Stromal cell of bone marrow (primary cell): ENCODE data around the gene SERF2.
"Not testable (repeated sequence)": the region's sequence is repeated elsewhere in the genome, so short reads cannot be mapped to it uniquely, and the experiment has no call there.

Experiments used
- DNase-seq: peaks from one replicate; pipeline ENCODE4 v3.0.0-alpha.2; 2012; ENCODE audit warnings: low read depth

The SERF2 gene

DNA sequence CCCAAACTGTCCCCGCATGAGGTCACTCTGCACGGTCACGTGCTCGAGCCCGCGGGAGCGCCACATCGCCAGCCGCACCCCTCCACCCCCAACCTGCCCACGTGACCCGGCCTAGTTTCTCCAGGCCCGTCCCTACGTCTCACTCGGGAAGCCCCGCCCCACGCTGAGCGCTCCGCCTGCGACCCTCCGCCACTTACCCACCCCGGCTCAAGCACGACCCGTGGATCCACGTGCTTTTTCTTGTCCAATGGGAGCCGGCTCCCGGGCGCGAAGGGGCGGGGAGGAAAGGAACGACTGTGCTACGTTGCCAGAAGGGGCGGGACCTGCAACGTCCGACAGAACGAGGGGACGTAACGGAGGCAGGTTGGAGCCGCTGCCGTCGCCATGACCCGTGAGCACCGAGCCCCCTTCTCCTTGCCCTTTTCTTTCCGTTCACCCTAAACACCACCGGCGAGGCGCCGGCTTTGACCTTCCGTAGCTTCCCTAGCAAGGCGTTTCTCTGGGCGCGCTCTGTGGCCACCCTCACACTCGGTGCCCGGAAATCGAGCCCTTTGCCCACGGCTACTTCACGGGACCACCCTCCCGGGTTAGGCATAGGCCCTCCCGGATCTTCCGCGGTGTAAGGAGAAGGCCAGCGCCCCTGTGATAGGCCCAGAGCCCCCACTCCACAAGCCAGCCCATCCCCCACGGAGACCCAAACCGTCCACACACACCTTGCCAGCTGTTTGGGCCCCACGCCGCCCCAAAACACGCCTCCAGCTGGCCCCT lies at the start of gene SERF2:
SERF2 (plus strand) TSS at position 328 of the 768 bp plus-strand sequence; CDS start at position 385, 57 bp downstream.
- DNase-seq = peak; percentile 99

DNA sequence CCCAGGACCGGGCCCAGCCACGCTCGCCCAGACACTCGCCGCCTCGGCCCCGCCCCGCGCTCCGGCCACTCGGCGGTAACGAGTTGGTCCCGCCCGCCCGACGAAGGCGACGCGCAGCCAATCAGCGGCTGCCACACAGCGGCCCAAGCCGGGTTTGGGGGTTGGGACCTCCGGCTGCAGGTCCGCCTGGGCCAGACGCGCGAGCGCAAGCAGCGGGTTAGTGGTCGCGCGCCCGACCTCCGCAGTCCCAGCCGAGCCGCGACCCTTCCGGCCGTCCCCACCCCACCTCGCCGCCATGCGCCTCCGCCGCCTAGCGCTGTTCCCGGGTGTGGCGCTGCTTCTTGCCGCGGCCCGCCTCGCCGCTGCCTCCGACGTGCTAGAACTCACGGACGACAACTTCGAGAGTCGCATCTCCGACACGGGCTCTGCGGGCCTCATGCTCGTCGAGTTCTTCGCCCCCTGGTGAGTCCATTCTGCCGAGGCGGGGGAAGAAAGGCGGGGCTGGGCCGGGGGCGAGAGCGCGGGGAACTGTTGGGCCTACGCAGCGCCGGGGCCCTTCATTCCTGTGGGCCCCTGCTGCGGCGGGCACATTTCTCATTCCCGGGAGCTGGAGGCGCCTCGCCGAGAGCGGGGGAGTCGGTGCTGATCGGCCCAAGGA lies 45.7 kb upstream of the SERF2 start, which contains the start of gene PDIA3:
PDIA3 (plus strand) TSS at position 194 of the 658 bp plus-strand sequence; CDS start at position 296, 102 bp downstream.
- peak; percentile 79 for DNase-seq

DNA sequence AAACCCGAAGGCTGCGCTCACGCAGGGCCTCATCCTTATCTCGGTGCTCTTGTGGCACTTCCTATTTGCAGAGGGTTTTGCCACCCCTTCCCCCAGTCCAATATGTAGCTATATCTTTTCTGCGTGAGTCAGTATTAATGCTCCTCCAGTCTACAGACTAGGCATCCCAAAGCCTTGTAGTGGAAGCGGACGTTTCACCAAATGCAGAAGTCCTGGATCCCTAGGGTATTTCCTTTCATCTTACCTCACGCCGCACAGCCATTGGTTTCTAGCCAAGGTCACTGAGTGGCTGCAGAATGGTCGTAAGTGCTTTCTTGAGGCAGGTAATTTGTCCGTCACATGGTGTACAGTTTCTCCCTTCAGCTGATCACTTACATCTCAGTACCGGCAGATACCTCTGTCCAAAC lies 45.2 kb upstream of the SERF2 start:
- not testable (repeated sequence) for DNase-seq

DNA sequence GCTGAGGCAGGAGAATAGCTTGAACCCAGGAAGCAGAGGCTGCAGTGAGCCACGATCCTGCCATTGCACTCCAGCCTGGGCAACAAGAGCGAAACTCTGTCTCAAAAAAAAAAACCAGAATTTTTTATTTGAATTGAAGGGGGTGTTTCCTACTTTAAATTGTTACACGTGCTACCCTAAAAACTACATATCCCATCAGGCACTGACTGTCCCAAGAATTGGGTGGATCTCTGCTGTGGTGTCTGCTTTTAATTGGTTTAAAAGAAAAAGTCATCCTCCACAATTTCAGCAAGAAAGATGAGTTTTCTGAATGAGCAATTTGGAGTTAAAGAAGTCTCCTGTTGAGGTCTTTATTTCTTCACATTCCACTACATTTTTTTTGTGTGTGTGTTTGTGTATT lies 43.7 kb upstream of the SERF2 start:
- DNase-seq = no peak

DNA sequence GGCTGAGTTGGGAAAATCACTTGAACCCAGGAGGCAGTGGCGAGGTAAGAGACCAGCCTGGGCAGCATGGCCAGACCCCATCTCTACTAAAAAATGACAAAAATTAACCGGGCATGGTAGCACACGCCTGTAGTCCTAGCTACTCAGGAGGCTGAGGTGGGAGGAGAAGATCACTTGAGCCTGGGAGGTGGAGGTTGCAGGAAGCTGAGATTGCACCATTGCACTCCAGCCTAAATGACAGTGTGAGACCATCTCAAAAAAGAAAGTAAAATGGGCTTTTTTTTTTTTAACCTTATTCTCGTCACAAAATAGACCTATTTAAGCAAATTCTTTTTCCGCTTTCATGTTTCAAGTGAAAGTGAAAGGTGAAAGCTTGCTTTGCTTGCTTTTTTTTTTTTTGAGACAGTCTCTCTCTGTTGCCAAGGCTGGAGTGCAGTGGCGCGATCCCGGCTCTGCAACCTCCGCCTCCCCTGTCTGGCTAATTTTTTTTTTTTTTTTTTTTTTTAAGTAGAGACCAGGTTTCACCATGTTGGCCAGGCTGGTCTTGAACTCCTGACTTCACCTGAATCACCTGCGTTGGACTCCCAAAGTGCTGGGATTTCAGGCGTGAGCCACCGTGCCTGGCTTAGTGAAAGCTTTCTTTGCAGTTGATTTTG lies 42.3 kb upstream of the SERF2 start:
- DNase-seq = no peak

DNA sequence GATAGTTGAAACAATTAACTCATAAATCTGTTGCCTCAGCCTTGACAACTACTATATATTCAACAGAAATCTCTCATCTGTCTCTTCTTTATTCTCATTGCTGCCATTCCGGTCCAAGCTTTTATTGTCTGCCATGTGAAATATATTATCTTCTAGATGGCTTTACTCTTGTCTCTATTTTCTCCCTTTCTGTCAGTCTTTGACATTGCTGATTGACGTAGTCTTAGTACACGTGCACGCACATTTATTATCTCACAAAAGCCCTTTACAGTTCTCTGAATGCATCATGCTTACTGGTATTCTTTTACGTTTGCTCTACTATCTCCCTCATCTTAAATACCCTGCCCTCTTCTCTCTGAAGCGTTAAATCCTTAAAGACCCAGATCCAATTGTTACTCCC lies 40.2 kb upstream of the SERF2 start:
- DNase-seq = no peak

DNA sequence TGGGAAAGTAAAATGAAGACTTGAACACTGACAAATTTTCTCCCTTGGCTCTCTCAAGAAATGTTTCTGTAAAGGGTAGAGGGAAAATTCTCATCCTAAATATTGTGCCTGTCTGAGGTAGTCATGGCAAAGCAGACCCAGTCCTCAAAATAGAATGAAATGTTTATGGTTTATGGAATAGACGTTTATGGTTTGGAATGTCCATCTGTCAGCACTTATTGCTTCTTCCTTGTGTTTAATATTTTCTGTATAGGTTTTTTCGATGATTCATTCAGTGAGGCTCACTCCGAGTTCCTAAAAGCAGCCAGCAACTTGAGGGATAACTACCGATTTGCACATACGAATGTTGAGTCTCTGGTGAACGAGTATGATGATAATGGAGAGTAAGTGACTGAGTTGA lies 29.3 kb upstream of the SERF2 start:
- DNase-seq = no peak

DNA sequence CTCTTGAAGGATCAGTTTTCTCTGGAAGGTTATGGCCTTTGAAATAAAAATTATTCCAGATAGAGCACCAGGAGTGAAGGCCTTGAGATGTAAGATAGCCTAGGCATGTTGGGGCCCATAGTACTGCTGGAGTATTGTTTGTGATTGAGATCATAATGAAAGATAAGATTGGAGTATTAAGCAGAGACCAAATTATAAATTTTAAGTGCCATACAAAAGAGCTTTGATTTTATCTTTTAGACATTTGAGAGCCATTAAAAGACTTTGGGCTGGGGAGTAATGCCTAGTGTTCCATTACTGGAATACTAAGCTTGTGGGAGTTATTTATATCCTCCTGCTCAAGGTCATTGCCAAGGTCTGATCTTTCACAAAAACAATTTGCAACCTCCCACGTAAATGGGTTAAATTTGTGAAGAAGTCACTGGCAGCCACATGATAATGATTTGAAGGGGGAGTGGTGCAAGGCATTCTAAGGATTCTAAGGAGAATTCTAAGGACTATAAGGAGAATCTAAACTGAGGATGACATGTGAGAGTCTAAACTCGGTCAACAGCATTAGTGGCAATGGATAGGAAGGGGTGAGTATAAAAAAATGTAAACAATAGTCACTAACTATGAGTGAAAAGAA lies 28.2 kb upstream of the SERF2 start:
- no peak for DNase-seq

DNA sequence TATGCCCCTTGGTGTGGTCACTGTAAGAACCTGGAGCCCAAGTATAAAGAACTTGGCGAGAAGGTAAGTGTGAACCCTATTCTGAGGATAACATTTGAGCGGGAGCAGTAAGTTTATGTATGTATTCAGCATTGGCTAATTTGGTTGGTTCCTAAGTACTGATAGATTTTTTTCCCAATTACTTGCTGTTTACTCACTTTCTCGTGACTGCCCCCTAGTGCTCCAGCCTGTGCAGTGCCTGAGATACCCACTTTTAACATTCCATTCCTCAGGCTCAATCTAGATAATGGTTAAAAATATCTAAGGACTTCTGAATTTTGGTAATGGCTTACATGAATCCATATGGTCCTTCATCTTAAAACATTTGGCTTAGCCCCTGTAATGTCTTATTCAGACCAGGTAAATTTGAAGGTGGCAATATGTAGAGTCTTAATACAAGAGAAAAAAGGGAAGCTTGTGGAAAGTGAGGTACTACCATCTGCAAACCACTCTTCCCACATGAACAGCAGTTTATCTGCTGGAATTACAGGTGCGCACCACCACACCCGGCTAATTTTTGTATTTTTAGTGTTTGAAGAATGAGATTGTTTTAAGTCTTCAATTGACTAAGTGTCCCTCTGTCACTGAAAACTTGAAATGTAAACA lies 22.4 kb upstream of the SERF2 start:
- DNase-seq = no peak

DNA sequence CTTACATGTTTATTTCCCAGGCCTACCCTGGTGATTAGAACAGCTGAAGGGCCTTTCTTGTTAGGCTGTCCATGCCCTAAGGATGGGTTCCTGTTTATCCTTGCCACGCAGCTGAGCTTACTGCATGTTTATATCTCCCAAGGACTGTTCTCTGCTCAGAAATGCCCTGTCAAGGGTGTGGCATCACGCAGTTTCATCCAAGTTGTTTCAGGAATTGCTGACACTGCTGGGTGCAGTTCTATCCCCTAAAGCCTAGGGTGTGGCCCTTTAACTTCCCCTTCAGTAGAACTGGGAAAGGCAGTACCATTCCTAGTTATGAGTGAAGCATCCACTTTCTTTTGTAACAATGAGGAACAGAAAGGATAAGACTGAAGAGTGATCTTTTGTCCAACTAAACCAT lies 20.3 kb upstream of the SERF2 start:
- DNase-seq = no peak

DNA sequence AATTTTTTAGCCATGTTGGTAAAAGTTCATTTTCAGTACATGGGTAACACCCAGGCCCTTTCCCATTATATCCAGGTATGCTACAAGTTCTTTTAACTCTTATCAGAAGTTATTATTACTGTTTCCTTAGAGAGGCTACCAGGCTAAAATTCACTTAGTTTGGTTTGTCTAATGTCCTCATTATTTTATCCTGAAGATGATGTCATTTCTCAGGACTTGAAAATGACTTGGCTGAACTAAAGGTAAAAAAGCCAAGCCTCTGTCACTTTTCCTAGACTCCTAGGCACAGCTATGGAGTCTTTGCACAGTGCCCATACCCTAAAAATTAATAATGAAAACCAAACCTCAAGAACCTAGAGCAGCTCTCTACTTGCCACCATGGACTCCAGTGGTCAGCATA lies 19.5 kb upstream of the SERF2 start:
- DNase-seq = no peak

DNA sequence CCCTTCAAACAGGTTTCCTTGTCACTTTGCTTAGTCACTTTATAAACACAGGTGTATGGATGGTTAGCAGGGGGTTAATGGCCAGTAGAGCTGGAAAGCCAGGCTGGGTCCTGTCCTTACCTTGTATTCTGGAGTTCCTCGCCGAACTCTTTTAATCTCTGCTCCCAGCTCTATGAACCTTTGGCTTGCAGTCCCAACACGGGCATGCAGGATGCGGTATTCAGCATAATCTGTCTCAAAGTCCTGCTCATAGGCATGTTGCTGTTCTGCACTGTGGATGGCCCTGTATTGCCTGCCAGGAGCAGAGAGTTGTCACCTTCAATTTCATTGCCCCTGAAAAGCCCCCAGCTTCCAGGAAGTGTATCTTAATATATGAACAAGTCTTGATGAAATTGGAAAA lies 18.1 kb upstream of the SERF2 start:
- no peak for DNase-seq

DNA sequence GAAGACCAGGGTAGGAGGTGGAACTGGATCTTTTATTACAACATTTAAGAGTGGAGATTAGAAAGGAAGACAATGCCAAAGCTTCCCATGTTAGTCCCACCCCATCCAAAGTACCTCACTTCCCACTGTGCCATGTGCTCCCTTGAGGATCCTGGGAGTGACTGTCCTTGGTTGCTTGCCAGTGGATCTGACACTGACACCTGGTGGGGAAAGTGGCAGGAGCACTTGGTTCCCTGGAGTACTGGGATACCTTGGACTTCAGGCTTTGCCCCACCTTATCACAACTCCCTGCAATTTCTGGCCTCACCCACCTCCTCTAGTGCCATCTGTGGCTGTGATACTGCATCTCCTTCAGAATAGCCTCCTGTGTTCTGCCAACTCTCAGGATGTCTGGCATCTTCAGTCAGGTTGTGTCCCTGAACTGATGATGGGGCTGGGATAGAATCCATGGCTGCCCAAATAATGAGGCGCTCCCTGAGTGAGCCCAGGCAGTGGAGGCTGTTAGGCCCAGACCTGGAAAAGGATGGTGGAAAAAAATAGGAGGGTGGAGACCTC lies 16.6 kb upstream of the SERF2 start:
- no peak for DNase-seq

DNA sequence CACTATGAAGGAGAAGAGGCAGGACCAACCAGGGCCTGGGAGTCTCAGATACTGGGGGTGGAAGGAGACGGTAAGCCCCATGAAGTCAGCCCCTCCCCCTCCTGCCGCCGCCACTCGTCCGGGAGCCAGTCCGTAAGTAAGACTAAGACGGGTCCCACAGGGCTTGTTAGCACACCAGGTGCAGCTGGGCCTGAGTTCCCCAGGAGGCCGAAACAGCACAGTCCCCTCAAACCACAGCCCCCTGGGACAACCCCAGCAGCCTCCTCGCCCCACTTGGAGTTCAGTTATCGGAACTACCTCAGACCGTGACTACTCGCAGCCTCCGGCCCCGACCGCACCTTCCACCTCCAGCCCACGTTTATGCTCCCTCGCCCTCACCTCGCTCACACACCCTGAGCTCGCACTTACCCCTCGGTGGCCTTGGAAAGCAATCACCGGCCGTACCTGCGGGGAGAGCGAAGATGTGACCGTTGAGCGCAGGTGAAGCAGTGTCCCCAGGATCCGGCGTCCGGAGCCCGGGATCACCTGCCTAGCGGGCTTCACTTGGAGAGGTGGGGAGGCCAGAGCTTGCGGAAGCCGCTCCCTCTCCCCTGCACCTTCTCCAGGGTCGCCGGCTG lies 15.9 kb upstream of the SERF2 start:
- DNase-seq = no peak

DNA sequence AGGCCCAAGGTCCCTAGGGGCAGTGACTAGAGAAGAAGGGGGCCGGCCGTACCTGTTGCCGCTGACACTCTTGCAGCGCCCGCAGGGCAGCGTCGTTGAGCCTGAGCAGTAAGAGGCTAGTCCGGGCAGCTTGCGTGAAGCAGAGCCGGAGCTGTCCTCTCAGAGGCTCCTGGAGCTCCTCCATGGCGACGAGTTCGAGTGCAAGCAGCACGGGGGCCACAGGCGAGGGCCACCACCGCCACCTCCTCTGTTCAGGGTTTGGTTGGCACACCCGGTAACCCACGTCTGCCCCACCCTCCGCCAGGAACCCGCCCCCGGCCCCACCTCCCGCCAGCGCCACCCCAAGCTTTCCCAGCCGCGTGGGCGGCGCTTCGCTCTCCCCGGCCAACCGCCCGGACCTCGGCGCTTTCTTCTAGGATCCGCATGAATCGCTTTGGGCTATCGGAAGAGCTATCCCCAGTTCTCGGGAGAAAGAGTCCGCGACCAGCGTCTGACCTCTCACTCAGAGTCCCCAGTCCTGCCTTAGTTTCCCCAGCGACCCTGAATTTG lies 15.3 kb upstream of the SERF2 start, which contains the start of gene ELL3:
ELL3 (minus strand) TSS at position 249 of the 549 bp plus-strand sequence; CDS start at position 184, 65 bp downstream.
- peak; percentile 44 for DNase-seq

DNA sequence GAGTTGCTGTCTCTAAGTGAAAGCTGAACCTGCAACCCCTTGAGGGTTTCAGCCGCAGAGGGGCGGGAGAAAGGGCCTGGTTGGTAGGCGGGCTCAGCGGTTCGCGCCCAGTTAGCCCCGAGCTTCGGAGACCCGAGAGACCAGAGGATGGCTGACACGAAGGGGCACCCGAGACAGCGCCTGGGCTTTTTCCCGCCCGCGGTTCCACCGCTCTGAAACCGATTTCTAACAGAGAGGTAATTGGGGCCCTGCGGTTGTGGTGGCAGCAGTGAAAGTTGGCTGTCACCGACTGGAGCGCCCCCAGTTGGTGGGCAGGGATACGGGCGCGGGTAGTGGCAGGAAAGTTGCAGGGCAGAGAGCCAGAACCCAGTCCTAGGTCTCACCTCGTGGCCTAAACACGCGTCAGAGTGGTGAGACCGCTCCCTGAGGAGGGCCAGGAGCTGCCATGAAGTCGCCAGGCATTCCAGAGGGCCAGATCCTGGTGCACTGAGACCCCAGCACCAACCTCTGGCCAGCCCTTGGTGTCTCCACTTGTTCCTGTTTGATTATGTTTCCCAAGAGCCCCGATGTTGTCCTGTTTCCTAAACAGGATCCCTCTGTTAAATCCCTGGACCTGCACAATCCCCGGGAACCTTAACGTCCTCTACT lies 14.7 kb upstream of the SERF2 start:
- DNase-seq = peak; percentile 49

DNA sequence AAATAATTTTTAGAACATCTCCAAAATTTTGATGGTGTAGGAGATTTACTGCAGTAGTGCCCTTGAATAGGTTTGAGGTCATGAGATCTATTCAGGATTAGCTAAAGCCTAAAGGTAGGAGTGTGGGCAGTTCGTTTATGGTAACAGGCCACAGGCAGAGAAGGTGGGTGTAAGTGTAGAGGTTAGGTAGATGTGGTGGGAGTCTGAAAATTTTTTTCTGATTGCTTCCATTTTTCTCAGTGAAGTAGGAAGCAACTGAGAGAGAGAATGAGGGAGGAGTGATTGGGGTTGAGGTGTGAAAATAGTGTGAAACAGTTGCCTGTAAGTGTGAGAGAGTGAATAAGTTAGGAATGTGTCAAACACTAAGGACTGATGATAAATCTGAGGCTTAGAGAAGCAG lies 13.1 kb upstream of the SERF2 start:
- DNase-seq = no peak

DNA sequence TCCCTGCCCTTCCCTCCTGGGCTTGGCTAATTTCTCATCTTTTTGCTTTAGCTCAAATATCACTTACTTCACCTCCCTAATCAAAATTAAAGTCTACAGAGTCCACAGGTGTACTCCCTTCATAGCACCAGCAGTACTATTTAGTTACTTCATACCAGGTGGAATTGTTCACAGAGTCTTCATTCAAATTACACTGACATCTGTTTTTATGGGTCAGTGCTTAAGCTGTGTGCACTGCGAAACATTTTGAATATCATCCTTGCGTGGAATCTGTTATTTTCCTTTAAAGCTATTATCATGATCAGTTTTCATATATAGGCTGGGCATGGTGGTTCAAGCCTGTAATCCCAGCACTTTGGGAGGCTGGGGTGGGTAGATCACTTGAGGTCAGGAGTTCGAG lies 2.7 kb upstream of the SERF2 start:
- DNase-seq = no peak

DNA sequence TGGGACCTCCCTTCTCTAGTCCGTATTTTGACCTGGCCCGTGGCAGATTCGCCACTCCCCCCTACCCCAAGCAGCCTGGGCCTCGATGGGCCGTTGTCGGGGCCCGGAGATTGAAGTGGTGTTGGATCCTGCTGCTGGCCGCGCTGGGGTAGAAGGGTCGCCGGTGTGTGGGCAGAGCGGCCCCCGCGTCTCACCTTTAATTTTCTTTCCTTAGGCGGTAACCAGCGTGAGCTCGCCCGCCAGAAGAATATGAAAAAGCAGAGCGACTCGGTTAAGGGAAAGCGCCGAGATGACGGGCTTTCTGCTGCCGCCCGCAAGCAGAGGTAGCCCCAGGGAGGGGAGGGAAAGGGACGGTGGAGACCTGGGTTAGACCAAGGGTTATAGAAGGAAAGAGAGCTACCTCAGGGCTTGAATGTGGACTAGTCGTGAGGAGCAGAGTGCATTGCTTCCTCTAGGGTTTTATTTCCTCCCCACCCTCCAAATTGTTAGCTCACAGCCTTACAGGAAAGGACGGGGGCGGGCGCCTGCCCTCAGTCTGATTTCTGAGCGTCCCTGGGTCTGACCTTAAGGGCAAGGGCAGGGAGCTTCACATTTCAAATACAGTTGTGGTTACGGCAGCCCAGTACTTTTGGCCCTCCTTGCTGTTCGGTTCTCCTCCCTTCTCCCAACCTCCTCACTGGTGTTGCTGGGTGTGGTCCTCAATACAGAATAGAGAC lies 799 bp downstream of the SERF2 start:
- DNase-seq = peak; percentile 30

DNA sequence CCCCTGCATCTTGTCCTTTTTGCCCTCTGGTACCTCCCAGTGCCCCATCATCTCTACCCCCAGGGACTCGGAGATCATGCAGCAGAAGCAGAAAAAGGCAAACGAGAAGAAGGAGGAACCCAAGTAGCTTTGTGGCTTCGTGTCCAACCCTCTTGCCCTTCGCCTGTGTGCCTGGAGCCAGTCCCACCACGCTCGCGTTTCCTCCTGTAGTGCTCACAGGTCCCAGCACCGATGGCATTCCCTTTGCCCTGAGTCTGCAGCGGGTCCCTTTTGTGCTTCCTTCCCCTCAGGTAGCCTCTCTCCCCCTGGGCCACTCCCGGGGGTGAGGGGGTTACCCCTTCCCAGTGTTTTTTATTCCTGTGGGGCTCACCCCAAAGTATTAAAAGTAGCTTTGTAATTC lies 1.5 kb downstream of the SERF2 start:
- no peak for DNase-seq
